ENCODE data around the gene CDH13.

The CDH13 gene

GRCh38 chr16:83227336-83227735, 600.6 kb downstream of the CDH13 start:
- no CpG with 5 or more reads among the region's 6 CpGs for WGBS (ENCODE audit: extremely low coverage, insufficient coverage, low lambda C conversion rate)
- Histone ChIP-seq H4K8ac (ENCODE audit: low read depth, low read length) (no peak overlapping the region), H3K27me3 (ENCODE audit: insufficient read depth, low read length, poor library complexity) (no peaks in the 10 kb centered on the region), H2BK5ac (ENCODE audit: low read length) (no peak overlapping the region), H3K36me3 (ENCODE audit: control insufficient read depth, insufficient read depth, low read length) (no peaks in the 10 kb centered on the region), H3K79me1 (ENCODE audit: low read length) (no peaks in the 10 kb centered on the region), H2AK5ac (ENCODE audit: low read length) (no peak overlapping the region), H3K4me1 (ENCODE audit: control insufficient read depth, low read depth, low read length) (no peaks in the 10 kb centered on the region), H4K5ac (ENCODE audit: low read length) (no peak overlapping the region), H3K4me3 (ENCODE audit: low read length) (no peak overlapping the region), H2BK15ac (replicated peaks; ENCODE audit: low read depth) (no peak overlapping the region), H3K4me2 (ENCODE audit: low read length) (no peak overlapping the region), H2BK120ac (ENCODE audit: low read depth, low read length) (no peak overlapping the region), H3K79me2 (ENCODE audit: control insufficient read depth, insufficient read depth, low read length) (no peaks in the 10 kb centered on the region), H3K23ac (ENCODE audit: low read length) (no peak overlapping the region), H3K4ac (ENCODE audit: low read depth, low read length) (no peak overlapping the region), H3K56ac (ENCODE audit: low read length) (no peak overlapping the region), H3K27ac (ENCODE audit: low read depth, low read length) (no peak overlapping the region), H3K18ac (ENCODE audit: low read length) (no peak overlapping the region), H3K9ac (ENCODE audit: low read length) (no peak overlapping the region)
- no peak for DNase-seq

- Histone ChIP-seq H3K56ac (ENCODE audit: low read length) (no peak overlapping the region), H3K4me1 (ENCODE audit: control insufficient read depth, low read depth, low read length) (no peaks in the 10 kb centered on the region), H2BK120ac (ENCODE audit: low read depth, low read length) (no peak overlapping the region), H3K4ac (ENCODE audit: low read depth, low read length) (no peak overlapping the region), H3K9ac (ENCODE audit: low read length) (no peak overlapping the region), H3K79me1 (ENCODE audit: low read length) (no peaks in the 10 kb centered on the region), H4K5ac (ENCODE audit: low read length) (no peak overlapping the region), H3K18ac (ENCODE audit: low read length) (no peak overlapping the region), H4K8ac (ENCODE audit: low read depth, low read length) (no peak overlapping the region), H2BK15ac (replicated peaks; ENCODE audit: low read depth) (no peak overlapping the region), H3K27ac (ENCODE audit: low read depth, low read length) (no peak overlapping the region), H3K27me3 (ENCODE audit: insufficient read depth, low read length, poor library complexity) (no peaks in the 10 kb centered on the region), H3K4me3 (ENCODE audit: low read length) (no peak overlapping the region), H2BK5ac (ENCODE audit: low read length) (no peak overlapping the region), H3K4me2 (ENCODE audit: low read length) (no peak overlapping the region), H2AK5ac (ENCODE audit: low read length) (no peak overlapping the region), H3K23ac (ENCODE audit: low read length) (no peak overlapping the region), H3K79me2 (ENCODE audit: control insufficient read depth, insufficient read depth, low read length) (no peaks in the 10 kb centered on the region), H3K36me3 (ENCODE audit: control insufficient read depth, insufficient read depth, low read length) (no peaks in the 10 kb centered on the region)
- no CpG with 5 or more reads among the region's 5 CpGs for WGBS (ENCODE audit: extremely low coverage, insufficient coverage, low lambda C conversion rate)
- DNase-seq = no peak
These were observed 605.0 kb downstream of the CDH13 start for GRCh38 chr16:83231729-83232128.

- H4K8ac ChIP-seq (ENCODE audit: low read depth, low read length) = no peak overlapping the region
- no peak overlapping the region for H3K4me2 ChIP-seq (ENCODE audit: low read length)
- no peak overlapping the region for H2BK120ac ChIP-seq (ENCODE audit: low read depth, low read length)
- no peak overlapping the region for H3K18ac ChIP-seq (ENCODE audit: low read length)
- H2BK15ac ChIP-seq (replicated peaks; ENCODE audit: low read depth) = no peak overlapping the region
- H3K27me3 ChIP-seq (ENCODE audit: insufficient read depth, low read length, poor library complexity) = no peaks in the 10 kb centered on the region
- no peaks in the 10 kb centered on the region for H3K79me1 ChIP-seq (ENCODE audit: low read length)
- no peak overlapping the region for H4K5ac ChIP-seq (ENCODE audit: low read length)
- no CpG with 5 or more reads among the region's 8 CpGs for WGBS (ENCODE audit: extremely low coverage, insufficient coverage, low lambda C conversion rate)
- H3K4me3 ChIP-seq (ENCODE audit: low read length) = no peak overlapping the region
- H2BK5ac ChIP-seq (ENCODE audit: low read length) = no peak overlapping the region
- H3K36me3 ChIP-seq (ENCODE audit: control insufficient read depth, insufficient read depth, low read length) = no peaks in the 10 kb centered on the region
- no peak overlapping the region for H3K9ac ChIP-seq (ENCODE audit: low read length)
- no peaks in the 10 kb centered on the region for H3K4me1 ChIP-seq (ENCODE audit: control insufficient read depth, low read depth, low read length)
- no peaks in the 10 kb centered on the region for H3K79me2 ChIP-seq (ENCODE audit: control insufficient read depth, insufficient read depth, low read length)
- H3K4ac ChIP-seq (ENCODE audit: low read depth, low read length) = no peak overlapping the region
- no peak overlapping the region for H2AK5ac ChIP-seq (ENCODE audit: low read length)
- no peak overlapping the region for H3K27ac ChIP-seq (ENCODE audit: low read depth, low read length)
- H3K23ac ChIP-seq (ENCODE audit: low read length) = no peak overlapping the region
- DNase-seq = no peak
- H3K56ac ChIP-seq (ENCODE audit: low read length) = no peak overlapping the region
These were observed 606.4 kb downstream of the CDH13 start for GRCh38 chr16:83233153-83233552.

GRCh38 chr16:83238949-83239691, 612.4 kb downstream of the CDH13 start:
- Histone ChIP-seq H3K4me3 (ENCODE audit: low read length) (no peak overlapping the region), H3K9ac (ENCODE audit: low read length) (no peak overlapping the region), H3K18ac (ENCODE audit: low read length) (no peak overlapping the region), H3K4me2 (ENCODE audit: low read length) (no peak overlapping the region), H3K27ac (ENCODE audit: low read depth, low read length) (no peak overlapping the region), H3K79me1 (ENCODE audit: low read length) (no peaks in the 10 kb centered on the region), H3K27me3 (ENCODE audit: insufficient read depth, low read length, poor library complexity) (no peaks in the 10 kb centered on the region), H2BK15ac (replicated peaks; ENCODE audit: low read depth) (no peak overlapping the region), H2BK120ac (ENCODE audit: low read depth, low read length) (no peak overlapping the region), H4K8ac (ENCODE audit: low read depth, low read length) (no peak overlapping the region), H2AK5ac (ENCODE audit: low read length) (no peak overlapping the region), H2BK5ac (ENCODE audit: low read length) (no peak overlapping the region), H3K36me3 (ENCODE audit: control insufficient read depth, insufficient read depth, low read length) (no peaks in the 10 kb centered on the region), H3K56ac (ENCODE audit: low read length) (no peak overlapping the region), H3K4me1 (ENCODE audit: control insufficient read depth, low read depth, low read length) (no peaks in the 10 kb centered on the region), H3K4ac (ENCODE audit: low read depth, low read length) (no peak overlapping the region), H4K5ac (ENCODE audit: low read length) (no peak overlapping the region), H3K23ac (ENCODE audit: low read length) (no peak overlapping the region), H3K79me2 (ENCODE audit: control insufficient read depth, insufficient read depth, low read length) (no peaks in the 10 kb centered on the region)
- no CpG with 5 or more reads among the region's 6 CpGs for WGBS (ENCODE audit: extremely low coverage, insufficient coverage, low lambda C conversion rate)
- no peak for DNase-seq

GRCh38 chr16:83244057-83244456, 617.3 kb downstream of the CDH13 start:
- Histone ChIP-seq H3K36me3 (ENCODE audit: control insufficient read depth, insufficient read depth, low read length) (no peaks in the 10 kb centered on the region), H3K18ac (ENCODE audit: low read length) (no peak overlapping the region), H4K8ac (ENCODE audit: low read depth, low read length) (no peak overlapping the region), H2BK15ac (replicated peaks; ENCODE audit: low read depth) (no peak overlapping the region), H2BK5ac (ENCODE audit: low read length) (no peak overlapping the region), H3K4me2 (ENCODE audit: low read length) (no peak overlapping the region), H3K27ac (ENCODE audit: low read depth, low read length) (no peak overlapping the region), H3K9ac (ENCODE audit: low read length) (no peak overlapping the region), H3K79me2 (ENCODE audit: control insufficient read depth, insufficient read depth, low read length) (no peaks in the 10 kb centered on the region), H3K4me1 (ENCODE audit: control insufficient read depth, low read depth, low read length) (no peaks in the 10 kb centered on the region), H2BK120ac (ENCODE audit: low read depth, low read length) (no peak overlapping the region), H3K4me3 (ENCODE audit: low read length) (no peak overlapping the region), H3K4ac (ENCODE audit: low read depth, low read length) (no peak overlapping the region), H3K79me1 (ENCODE audit: low read length) (no peaks in the 10 kb centered on the region), H3K27me3 (ENCODE audit: insufficient read depth, low read length, poor library complexity) (no peaks in the 10 kb centered on the region), H4K5ac (ENCODE audit: low read length) (no peak overlapping the region), H2AK5ac (ENCODE audit: low read length) (no peak overlapping the region), H3K56ac (ENCODE audit: low read length) (no peak overlapping the region), H3K23ac (ENCODE audit: low read length) (no peak overlapping the region)
- no peak for DNase-seq
- no CpG with 5 or more reads among the region's 2 CpGs for WGBS (ENCODE audit: extremely low coverage, insufficient coverage, low lambda C conversion rate)

GRCh38 chr16:83245061-83245460, 618.3 kb downstream of the CDH13 start:
- WGBS (ENCODE audit: extremely low coverage, insufficient coverage, low lambda C conversion rate) = no CpG with 5 or more reads among the region's 1 CpG
- no peak for DNase-seq
- H4K5ac ChIP-seq (ENCODE audit: low read length) = no peak overlapping the region

More at GRCh38 chr16:83245061-83245460, 618.3 kb downstream of the CDH13 start:
- Histone ChIP-seq H3K4me3 (ENCODE audit: low read length) (no peak overlapping the region), H3K4ac (ENCODE audit: low read depth, low read length) (no peak overlapping the region), H3K23ac (ENCODE audit: low read length) (no peak overlapping the region), H2BK15ac (replicated peaks; ENCODE audit: low read depth) (no peak overlapping the region), H2AK5ac (ENCODE audit: low read length) (no peak overlapping the region), H2BK5ac (ENCODE audit: low read length) (no peak overlapping the region), H3K4me2 (ENCODE audit: low read length) (no peak overlapping the region), H3K27me3 (ENCODE audit: insufficient read depth, low read length, poor library complexity) (no peaks in the 10 kb centered on the region), H3K9ac (ENCODE audit: low read length) (no peak overlapping the region), H3K79me1 (ENCODE audit: low read length) (no peaks in the 10 kb centered on the region), H3K36me3 (ENCODE audit: control insufficient read depth, insufficient read depth, low read length) (no peaks in the 10 kb centered on the region), H3K56ac (ENCODE audit: low read length) (no peak overlapping the region), H3K18ac (ENCODE audit: low read length) (no peak overlapping the region), H4K8ac (ENCODE audit: low read depth, low read length) (no peak overlapping the region), H3K4me1 (ENCODE audit: control insufficient read depth, low read depth, low read length) (no peaks in the 10 kb centered on the region), H3K79me2 (ENCODE audit: control insufficient read depth, insufficient read depth, low read length) (no peaks in the 10 kb centered on the region), H3K27ac (ENCODE audit: low read depth, low read length) (no peak overlapping the region), H2BK120ac (ENCODE audit: low read depth, low read length) (no peak overlapping the region)

Data from mesendoderm (in vitro differentiated cells).